GM18858 (cell line): Measurements from ENCODE around the gene SPINK9.

ENCODE experiments used
- ATAC-seq: cut with Tn5 transposase; IDR thresholded peaks from one replicate; pipeline ENCODE4 v1.9.1; 2021; ENCODE audit not compliant: unreplicated experiment

Gene SPINK9

DNA sequence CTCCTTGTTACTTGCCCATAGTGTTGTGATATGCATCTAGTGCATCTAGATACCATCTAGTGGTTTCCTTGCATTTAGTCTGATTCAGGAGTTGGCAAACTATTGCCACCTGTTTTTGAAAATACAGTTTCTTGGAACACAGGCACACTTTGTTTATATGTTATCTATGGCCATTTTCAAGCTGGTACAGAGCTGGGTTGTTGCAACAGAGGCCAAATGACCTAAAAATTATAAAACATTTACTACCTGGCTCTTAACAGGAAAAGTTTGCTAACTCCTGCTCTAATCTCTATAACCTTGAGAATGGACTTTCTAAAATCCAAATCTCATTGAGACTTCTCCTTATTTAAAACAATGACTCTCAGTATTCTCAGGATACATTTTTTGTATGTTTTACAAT is 29.0 kb downstream of the SPINK9 start:
- no peak for ATAC-seq

DNA sequence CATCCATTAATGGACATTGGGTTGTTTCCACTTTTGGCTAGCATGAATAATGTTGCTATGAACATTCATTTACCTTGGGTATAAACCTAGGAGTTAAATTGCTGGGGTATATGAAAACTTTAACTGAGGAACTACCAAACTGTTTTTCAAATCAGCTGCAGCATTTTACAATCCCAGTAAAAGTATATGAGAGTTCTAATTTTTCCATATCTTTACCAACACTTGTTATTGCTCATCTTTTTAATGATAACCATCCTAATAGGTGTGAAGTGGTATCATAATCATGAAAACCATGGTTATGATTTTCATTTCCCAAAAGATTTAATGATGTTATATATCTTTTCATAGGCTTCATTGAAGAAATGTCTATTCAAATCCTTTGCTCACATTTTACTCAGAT is 32.9 kb downstream of the SPINK9 start:
- no peak for ATAC-seq

DNA sequence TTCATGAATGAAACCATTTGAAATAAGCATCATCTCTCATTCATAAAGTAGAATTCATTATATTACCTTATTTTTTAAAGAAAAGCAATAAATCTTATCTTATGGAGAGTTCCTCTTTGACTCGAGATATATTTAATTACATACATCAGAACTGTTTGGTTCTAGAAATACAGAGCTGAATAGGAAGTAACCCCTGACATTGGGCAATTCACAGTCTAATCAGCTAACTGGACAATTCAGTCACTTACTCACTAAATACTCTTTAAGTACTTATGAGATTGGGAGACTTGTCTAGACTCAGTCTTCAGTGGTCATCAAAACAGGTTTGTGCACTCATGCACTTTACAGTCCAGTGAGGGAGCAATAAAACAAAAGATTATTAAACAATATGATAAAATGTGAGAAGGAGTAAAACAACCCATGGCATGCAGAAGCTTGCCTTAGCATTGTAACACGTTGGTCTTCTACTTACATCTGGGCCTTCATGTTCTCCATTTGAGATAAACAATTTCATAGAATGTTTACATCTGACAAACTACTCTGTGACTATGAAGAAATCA is 36.9 kb downstream of the SPINK9 start:
- no peak for ATAC-seq

DNA sequence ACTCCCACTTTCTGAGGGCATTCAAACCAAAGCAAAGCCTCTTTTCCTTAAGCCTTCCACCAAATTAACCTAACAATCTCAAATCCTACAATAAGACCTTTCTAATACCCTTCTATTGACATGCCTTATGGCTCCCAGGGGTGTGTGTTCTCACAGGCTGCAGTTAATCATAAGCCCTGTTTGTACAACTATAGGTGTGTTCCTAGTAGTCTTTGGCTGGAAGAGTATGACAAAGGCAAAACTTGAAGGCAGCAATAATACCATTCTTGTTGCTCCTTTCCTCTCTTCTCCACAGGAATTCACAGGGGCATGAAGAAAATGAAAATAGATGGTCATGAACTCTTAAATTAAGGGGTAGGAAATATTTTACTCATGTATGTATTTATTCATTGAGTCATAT is 37.5 kb downstream of the SPINK9 start:
- no peak for ATAC-seq

DNA sequence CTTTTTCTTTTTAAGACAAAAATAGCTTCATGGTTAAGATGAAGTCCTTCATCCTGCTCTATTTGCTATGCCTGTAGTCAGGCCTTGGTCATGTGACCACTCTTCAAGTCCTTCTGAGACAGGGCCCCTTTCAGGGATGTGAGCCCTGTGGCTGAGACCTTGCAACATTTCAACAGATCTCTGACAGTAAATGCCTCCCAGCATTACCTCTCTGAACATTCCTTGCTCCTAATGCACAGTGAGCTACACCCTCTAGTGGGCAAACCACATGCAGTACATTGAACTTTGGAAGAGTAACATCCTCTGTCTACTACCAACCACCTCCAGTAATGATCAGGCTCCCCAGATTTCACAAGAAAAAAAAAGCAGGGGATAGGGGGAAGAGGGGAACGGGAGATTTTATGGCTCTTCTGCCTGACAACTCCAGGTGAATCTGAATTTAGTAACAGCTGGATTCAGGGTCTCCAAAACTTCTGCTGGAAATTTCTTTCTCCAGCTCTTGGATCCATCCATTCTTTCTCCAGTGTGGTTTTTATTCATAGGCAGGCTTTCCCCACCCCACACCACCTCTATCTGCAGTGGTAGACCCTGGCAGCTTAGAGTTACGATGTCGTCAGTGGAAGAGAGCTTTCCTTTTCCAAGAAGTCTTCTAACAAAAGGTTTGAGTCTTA is 39.5 kb downstream of the SPINK9 start:
- ATAC-seq: peak; percentile 93

DNA sequence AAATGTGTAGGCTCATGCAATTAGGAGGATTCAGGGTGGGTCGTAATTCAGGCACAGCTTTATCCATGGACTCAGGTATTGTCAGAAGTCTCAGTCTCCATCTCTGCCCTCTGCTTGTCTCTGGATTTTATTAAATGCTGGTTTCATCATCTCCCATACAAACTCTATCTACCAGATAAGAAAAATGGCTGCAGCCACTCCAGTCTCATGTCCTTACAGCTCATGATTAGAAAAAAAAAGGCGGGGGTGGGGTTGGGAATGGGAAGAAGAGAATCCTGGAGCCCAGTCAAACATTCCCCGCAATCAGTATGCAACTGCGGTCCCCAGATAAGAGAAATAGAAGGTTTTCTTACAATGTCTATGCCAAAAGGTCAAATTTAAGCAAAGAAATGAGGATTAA is 40.8 kb downstream of the SPINK9 start:
- ATAC-seq: no peak

DNA sequence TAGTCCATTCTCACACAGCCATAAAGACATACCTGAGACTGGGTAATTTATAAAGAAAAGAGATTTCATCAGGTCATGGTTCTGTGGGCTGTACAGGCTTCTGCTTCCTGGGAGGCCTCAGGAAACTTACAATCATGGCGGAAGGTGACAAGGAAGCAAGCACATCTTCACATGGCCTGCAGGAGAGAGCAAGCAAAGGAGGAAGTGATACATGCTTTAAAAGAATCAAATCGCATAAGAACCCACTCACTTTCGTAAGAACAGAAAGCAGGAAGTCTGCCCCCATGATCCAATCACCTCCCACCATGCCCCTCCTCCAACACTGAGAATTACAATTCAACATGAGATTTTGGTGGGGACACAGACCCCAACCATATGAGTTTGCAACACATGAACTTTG is 43.3 kb downstream of the SPINK9 start:
- ATAC-seq: no peak

DNA sequence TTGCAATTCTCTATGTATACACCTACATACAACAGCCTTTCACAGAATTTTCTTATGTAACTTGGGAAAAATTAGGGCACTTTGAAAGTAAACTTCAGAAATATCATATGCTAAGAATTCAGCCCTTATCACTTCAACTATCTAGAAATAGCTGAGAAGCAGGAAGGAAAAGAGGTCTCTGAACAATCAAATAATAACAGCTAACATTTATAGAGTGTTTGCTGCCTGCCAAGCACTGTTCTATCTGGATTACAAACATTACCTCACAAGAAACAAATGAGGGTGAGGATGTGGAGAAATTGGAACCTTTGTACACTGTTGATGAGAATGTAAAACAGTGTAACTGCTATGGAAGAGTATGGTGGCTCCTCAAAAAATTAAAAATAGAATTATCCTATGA is 44.0 kb downstream of the SPINK9 start:
- ATAC-seq: no peak

DNA sequence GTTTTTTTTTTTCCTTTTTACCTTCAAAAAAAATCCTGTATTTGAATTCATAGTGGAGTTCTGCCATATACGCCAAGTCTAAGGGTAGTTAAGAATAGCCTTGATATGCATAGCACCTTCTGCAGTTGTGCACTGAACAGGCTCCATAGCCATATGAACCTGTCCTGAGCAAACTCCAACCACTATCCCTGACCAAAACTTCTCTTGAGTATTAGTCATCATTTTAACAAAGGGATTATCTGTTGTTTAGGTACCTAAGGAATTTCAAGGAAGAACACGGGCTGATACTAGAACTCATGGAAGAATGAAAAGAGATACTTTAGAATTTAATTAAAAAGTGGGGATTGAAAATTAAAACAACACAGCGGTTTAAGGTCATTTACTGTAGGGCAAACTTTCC is 46.5 kb downstream of the SPINK9 start:
- no peak for ATAC-seq

DNA sequence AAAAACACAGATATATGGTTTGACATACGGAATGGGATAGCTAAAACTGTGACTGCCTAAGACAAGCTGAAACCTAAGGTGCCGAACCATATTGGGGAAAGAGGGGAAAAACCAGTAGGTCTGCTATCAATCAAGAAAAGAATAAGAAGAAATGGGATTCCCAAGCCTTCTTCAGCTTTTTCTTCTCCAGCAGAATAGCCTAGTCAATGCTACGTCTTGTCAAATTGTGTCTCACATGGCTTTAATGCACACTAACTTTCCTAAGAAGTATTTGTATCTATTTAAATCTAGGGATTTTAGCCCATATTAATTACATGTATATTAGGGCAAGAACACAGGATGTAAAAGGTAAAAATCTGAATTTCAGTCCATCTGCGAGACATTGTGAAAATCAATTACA is 47.6 kb downstream of the SPINK9 start:
- no peak for ATAC-seq

DNA sequence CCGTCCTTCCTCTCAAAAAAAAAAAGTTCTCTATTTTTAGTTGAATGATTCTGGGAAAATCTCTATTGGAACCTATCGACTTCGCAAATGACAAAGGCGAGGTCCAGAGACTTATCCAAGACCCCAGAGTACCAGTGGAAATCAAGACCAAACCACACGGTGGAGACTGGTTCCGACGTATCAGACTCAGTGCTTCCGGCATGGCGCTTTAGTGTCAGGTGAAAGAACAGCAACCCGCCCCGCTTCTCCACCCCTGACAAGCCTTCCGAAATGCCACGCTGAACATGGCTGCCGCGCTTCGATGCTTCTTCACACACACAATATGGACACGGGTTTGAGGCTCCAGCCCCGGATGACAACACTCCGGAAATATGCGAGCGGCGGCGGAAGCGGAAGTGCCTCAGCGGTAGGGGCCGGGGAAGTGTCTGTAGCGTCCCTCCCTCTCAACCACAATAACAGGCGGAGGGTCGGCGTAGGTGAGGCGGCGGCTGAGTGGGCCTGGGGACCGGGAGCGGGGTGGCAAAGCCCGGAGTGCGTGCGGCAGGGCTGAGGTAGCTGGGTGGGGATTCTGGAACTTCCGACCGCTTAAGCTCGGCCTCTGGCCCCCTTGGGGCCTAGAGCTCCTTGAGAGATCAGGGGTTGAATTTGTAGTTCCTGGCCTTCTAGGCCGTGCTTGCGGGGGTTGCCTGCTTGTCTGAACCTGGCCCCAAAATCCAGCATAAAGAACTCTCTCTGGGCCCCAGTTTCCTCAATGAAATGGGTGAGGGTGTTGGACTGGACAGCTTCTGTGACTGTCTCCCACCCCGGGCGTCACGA is 48.4 kb downstream of the SPINK9 start, which contains the start of gene FBXO38:
TSS of gene FBXO38 (plus strand) at position 395 of the 816 bp plus-strand sequence. CDS start 10,819 bp downstream, outside the sequence.
- peak; percentile 99 for ATAC-seq

DNA sequence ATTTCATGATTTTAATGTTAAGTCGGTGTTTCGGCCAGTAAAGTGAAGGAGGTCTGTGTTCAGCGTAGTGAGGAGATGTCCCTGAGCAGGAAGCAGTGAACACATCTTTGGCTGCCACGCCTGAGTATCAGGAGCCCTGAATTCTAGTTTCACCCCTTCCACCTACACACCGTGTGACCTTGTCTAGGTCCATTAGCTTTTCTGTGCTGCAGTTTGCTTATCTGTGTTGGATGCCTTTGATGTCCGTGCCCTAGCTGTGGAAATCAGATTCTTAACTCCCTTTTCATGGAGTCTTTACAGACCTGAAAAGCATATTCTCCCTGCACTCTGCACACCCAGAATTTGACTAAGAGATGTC is 49.0 kb downstream of the SPINK9 start:
- ATAC-seq: peak; percentile 21

DNA sequence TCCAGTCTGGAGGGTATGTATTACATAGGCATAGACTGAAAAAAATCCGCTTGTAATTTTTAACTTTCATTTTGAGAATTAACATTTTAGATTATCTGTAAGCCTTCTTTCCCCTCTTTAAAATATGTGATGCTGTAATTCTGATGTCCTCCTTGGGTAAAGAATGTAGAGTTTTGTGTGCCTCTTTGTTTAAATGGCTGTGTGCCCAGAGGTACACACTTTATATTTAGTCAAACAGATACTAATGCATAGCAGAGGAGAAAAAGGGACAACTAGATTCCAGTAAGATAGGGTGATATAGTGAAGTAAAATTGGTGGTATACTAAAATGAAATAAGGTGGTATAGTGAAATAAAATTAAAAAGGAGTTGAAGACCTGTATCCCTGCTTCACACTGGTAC is 49.7 kb downstream of the SPINK9 start:
- ATAC-seq: no peak

DNA sequence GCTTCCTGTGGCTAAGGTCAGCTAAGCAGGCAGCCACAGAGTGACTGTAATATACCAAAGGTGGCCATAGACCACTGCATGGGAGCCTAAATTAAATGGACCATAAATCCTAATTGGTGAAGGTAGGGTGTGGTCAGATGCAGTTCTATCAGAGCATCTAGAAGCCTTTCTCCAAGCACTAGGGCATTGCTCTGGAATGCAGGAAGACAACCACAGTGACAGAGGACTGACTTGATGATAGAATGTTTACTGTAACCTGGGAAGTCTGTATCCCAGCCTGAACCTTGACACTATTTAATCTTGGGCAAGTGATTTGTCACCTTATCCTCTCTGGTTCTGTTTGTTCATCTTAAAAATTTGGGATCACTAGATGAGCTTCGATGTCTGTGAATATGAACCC is 50.7 kb downstream of the SPINK9 start:
- ATAC-seq: no peak

DNA sequence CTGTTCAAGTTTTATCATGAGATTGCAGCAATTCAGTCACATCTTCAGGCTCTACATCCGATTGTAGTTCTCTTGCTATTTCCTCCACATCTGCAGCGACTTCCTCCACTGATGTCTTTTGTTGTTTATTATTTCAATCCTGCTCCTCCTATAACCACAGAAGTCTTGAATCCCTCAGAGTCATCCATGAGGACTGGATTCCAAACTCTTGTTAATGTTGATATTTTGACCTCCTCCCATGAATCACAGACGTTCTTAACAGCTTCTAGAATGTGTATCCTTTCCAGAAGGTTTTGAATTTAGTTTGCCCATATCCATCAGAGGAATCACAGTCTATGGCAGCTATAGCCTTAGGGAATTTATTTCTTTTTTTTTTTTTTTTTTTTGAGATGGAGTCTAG is 52.0 kb downstream of the SPINK9 start:
- no peak for ATAC-seq

DNA sequence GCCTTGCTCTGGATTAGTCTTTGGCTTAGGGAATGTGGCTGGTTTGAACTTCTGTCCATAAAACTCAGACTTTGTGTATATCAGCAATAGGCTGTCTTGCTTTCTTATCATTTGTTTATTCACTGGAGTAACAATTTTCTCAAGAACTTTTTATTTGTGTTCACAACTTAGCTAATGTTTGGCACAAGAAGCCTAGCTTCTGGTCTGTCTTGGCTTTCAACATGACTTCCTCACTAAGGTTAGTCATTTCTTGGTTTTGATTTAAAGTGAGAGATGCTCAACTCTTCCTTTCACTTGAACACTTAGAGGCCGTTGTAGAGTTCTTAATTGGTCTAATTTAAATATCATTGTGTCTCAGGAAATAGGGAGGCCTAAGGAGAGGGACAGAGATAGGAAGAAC is 53.3 kb downstream of the SPINK9 start:
- peak; percentile 27 for ATAC-seq
